GM12872 (cell line): ENCODE results near the gene CCDC106.

ENCODE experiments used
- CTCF ChIP-seq: IDR thresholded peaks from 3 replicates; pipeline ENCODE4 v1.5.1; 2011; ENCODE audit warnings: low read depth, mild to moderate bottlenecking, low read length, moderate library complexity; ENCODE audit not compliant: insufficient read depth

Gene CCDC106

DNA sequence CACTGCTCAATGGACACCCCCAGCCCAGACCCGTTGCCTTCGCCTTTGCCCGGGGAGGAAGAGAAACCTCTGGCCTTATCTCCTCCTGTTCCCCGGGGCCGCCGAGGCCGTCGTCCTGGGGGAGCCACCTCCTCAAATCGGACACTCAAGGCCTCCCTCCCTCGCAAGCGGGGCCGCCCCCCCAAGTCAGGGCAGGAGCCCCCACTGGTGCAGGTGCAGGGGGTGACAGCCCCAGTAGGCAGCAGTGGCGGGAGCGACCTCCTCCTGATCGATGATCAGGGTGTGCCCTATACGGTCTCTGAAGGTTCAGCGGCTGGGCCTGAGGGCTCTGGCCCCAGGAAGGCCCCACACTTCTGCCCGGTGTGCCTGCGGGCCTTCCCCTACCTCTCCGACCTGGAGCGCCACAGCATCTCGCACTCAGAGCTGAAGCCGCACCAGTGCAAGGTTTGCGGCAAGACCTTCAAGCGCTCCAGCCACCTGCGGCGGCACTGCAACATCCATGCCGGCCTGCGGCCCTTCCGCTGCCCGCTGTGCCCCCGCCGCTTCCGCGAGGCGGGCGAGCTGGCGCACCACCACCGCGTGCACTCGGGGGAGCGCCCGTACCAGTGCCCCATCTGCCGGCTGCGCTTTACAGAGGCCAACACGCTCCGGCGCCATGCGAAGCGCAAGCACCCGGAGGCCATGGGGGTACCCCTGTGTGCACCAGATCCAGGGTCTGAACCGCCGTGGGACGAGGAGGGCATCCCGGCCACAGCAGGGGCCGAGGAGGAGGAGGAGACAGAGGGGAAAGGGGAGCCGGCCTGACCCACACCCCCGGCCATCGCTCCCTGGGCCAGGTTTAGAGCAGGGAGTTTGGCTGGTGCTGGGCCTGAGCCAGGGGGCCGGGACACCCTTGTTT lies 45.7 kb upstream of the CCDC106 start:
- TF ChIP-seq CTCF: no peak

GRCh38 chr19:55603115-55603514 lies 44.9 kb upstream of the CCDC106 start:
- no peak for TF ChIP-seq CTCF

DNA sequence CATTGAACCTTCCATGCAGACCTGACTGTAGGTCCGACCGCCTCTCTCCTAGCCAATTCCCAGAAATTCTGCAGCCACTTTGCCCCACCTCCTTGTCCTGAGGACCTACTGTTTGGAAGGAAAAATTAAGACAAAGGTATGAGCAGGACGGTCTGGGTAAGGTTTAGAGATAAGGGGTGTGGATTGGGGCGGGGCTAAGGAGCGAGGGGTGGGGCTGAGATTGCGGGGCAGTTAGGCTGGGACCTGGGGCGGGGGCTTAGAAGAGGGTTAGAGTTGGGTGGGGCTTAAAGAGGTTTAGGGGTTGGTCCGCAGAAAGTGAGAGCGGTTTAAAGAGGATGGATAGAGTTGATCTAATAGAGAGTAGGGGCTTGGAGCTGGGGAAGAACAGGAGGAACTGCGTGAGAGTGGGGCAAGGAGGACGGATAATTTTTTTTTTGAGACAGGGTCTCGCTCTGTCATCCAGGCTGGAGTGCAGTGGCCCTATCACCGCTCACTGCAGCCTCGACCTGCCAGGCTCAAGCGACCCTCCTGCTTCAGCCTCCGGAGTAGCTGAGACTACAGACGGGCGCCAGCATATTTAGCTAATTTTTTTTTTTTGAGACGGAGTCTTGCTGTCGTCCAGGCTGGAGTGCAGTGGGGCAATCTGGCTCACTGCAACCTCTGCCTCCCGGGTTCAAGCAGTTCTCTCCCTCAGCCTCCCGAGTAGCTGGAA lies 44.3 kb upstream of the CCDC106 start:
- no peak for TF ChIP-seq CTCF

DNA sequence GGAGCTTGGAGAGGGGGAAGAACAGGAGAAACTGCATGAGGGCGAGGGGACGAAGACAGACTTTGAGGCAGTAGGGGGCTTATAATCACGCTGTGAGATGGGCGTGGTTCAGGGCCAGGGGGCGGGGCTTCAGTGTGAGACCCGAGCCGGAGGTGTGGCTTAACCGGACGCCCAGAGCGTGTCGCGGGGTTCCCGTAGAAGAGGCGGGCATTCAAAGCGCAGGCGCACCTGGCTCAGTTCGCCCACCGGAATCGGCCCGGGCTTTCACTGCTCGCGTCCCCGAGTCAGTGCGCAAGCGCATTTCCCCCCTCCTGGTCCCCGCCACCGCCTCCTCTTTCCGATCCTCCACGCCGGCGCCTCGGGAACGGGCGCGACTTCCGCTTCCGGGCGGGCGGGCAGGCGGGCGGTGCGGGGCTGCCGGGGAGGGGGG lies 42.8 kb upstream of the CCDC106 start:
- no peak for TF ChIP-seq CTCF

GRCh38 chr19:55605637-55606470 lies 42.2 kb upstream of the CCDC106 start, which contains the start of gene ZNF865:
Gene ZNF865, plus strand, starts transcription at chr19:55605647. Its CDS starts 7,972 bp downstream, at chr19:55613619.
- TF ChIP-seq CTCF: peak; percentile 77

GRCh38 chr19:55606471-55606787 lies 41.6 kb upstream of the CCDC106 start:
- TF ChIP-seq CTCF: no peak

DNA sequence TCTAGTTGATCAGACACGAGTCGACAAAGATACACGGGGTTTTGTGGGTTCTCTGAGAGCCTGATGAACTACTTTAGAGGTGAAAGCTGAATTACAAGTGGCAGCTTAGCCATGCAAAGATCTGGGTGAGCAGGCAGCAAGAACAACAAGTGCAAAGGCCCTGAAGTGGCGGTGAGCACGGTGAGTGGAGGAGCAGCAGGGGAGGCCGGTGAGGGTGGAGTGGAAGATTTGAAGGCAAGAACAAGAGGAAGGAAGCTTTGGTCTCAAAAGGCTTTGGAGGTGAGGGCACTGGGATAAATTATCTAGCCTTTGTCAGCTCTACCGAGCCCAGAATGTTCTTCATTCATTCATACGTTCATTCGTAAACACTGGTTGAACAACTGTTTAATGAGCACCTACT lies 41.2 kb upstream of the CCDC106 start:
- TF ChIP-seq CTCF: no peak
